Raji (cell line): ENCODE results near the gene PLPPR1.

Source experiments
- POLR2A ChIP-seq: IDR thresholded peaks from 2 replicates; pipeline ENCODE4 v1.6.1; 2011; ENCODE audit warnings: low read depth, low read length, control low read depth; ENCODE audit not compliant: insufficient read depth

The PLPPR1 gene

GRCh38 chr9:101326501-101326900, 298.0 kb downstream of the PLPPR1 start:
- no peak for TF ChIP-seq POLR2A

DNA sequence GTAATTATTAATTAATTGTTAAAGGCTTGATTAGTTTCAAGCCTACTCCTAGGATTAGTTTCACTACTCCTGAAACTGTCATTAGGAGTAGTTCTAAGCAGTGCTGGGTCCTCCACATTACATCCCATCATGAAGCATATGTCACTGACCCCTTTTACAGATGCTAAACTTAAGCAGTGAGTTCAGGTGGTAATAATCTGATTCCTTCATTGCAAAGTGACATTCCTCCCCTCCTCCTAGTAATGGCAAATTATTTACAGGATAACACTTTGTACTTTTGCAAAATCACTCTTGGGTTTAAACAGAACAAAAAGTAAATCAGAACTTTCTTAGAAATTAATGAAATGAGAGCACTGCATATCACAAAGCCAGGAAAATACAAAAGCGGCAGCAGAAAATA, 303.8 kb downstream of the PLPPR1 start:
- TF ChIP-seq POLR2A, result no peak

GRCh38 chr9:101333490-101333889, 305.0 kb downstream of the PLPPR1 start:
- TF ChIP-seq POLR2A, result no peak

- no peak for TF ChIP-seq POLR2A
Observed at GRCh38 chr9:101333926-101334702, 305.6 kb downstream of the PLPPR1 start.

- TF ChIP-seq POLR2A, result no peak
Observed at GRCh38 chr9:101336091-101336490, 307.6 kb downstream of the PLPPR1 start.

- no peak for TF ChIP-seq POLR2A
Observed at GRCh38 chr9:101337237-101337636, 308.7 kb downstream of the PLPPR1 start.

- TF ChIP-seq POLR2A, result no peak
Observed at GRCh38 chr9:101341958-101342357, 313.4 kb downstream of the PLPPR1 start.

DNA sequence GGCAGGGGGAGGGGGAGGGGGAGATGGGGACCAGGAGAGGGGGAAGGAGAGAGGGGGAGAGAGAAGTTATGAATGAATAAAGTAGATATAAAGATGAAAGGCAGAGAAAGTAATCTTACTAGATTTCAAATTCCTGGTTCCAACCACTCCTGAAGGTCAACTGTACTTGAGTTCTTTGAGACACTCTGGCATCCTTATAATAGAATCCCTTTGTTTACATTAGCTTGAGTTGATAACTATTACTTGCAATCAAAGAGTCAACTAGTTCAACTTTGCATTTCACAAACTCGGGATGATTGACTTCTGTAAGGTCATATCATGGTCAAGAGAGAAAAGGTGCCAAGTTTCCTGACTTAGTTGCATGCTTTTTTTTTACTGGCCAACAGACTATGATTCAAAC, 314.1 kb downstream of the PLPPR1 start:
- TF ChIP-seq POLR2A, result no peak

- no peak for TF ChIP-seq POLR2A
Observed at GRCh38 chr9:101350285-101350684, 321.8 kb downstream of the PLPPR1 start.

DNA sequence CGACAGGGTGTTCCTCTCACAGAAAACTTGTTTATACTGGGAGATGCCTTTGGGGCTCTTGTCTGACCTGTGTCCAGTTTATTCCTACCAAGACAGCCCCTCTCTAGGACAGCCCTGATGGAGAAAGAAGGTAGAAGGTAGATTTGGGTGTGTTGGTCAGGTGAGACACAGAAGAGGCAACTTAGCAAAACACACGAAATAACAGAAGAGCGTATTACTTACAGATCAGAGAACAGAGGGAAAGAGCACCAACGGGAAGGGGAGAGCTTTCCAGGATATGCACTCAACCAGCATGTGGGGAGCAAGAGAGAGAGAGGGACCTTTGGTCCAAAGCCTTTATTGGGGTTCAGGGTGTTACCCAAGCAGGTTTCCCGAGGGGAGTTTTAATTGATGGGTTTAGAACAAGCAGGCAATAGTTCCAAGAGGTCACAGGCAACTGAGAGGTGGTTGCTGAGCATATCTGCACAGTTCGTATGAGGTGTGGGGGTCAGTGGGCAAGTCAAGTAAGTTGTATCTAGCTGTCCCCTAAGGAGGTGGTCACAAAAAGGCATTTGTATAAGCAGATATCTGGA, 324.5 kb downstream of the PLPPR1 start:
- TF ChIP-seq POLR2A, result no peak

DNA sequence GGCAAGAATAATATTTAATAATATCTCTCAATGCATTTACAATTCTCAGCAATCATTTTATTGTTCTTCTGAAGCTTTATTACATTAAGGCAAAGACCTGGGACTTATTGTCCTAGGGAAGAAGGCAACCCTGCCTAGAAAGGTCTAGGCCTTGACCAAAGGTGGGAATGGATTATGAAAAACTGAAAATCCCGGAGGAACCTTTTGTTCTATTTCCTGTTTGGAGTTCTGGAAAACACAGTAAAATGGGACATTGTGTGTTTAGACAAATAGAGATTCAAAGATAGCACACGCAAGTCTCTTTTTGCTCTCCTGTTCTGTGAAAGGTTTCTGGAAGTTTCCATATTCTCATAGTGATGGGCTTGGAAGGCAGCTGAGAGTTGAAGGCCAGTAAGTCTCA, 325.2 kb downstream of the PLPPR1 start:
- no peak for TF ChIP-seq POLR2A

DNA sequence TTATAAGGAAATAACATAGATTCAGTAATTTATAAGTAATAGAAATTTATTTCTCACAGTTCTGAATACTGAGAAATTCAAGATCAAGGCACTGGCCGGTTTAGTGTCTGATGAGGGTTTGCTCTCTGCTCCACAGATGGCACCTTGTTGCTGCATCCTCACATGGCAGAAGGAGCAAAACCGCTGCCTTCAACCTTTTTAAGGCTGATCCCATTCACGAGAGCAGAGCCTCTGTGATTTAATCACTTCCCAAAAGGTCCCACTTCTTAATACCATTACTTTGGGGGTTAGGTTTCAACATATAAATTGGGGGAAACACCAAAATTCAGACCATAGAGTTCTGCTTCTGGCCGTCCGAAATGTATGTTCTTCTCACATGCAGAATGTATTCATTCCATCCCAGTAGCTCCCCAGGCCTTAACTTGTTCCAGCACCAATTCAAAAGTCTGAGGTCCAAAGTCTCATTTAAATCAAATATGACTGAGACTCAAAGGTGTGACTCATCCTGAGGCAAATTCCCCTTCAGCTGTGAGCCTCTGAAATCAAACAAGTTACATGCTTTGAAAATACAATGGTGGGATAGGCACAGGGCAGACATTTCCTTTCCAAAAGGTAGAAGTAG, 325.7 kb downstream of the PLPPR1 start:
- no peak for TF ChIP-seq POLR2A

DNA sequence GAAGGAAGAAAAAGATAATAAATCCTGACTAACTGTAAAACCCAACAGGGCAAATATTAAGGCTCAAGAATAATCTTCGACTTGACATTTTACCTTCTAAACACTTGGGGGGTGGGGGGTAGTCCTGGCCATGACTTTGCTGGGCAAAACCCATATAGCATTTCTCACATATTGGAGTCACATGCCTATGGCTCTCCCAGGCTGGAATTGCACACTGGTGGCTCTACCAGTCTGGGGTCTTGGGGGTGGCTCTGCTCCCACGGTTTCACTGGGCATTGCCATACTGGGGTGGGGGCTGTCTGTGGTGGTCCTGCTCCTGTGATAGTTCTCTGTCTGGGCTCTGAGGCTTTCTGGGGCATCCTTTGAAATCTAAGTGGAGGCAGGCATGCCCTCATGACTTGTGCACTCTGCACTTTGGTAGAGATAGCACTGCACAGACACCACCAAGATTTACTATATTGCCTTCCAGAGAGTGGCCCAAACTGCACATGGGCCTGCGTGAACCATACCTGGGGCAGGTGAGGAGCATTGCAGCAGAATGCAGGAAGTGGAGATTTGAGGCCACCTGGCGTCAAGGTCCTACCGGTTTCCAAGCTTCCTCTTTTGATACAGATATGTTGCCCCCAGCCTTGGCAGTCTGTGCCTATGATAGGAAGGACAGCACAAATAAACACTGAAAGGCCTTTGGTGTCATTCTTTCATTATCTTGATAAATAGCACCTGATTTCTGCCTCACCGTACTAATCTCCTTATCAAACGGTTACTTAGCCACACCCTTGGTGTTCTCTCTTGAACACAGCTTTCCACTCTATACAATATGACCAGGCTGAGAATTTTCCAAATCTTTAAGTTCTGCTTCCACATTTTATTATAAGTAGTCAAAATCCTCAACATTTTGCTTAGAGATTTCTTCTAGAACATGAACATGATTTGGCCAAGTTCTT, 326.5 kb downstream of the PLPPR1 start:
- no peak for TF ChIP-seq POLR2A

DNA sequence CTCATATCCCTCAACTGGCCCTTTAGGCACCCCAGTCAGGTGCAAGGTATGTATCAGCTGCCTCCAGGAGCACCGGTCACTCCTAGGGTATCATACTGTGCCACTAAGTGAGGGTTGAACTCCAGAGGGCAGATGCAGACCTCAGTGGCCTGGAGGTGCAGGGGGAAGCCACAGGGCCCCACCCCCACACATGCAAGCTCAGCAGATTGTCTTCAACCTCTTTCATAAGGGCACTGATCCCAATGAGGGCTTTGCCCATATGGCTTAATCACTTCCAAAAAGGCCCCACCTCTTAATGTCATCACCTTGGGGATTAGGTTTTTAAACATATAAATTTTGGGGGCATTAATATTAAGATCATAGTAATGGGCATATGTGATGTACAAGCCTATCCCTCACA, 328.1 kb downstream of the PLPPR1 start:
- no peak for TF ChIP-seq POLR2A

DNA sequence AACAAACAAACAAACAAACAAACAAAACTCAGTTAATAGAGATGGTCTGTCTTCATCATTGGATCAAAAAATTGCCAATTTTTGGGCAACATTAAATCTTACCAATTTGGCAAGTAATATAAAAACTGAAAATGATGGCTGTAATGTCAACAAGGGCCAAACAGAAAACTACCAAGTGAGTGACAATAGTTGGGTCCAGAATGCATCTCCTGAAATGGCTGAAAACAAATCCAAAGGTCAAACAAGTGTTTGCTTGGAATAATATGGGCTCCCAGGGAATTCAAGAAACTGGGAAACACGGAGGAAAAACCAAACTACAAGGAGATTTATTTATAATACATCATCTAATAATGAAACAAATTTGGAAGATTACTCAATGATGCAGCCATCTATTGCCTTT, 331.2 kb downstream of the PLPPR1 start:
- no peak for TF ChIP-seq POLR2A

DNA sequence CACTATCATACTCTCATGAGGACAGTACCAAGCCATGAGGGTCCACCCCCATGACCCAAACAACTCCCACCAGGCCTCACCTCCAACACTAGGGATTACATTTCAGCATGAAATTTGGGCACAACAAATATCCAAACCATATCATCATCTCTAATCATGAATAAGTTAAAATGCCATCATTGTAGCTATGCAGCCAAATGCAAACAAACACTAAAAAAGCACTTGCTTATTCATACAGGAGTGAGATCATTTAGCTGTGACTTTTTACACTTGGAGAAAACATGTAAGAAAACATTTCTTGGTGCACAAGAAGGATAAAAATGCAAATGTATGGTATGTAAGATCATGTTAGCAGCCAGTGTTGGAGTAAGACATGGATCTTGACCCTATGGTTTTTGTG, 332.1 kb downstream of the PLPPR1 start:
- TF ChIP-seq POLR2A, result no peak

- TF ChIP-seq POLR2A, result no peak
Observed at GRCh38 chr9:101362450-101362849, 333.9 kb downstream of the PLPPR1 start.
